Fibroblast of upper back skin (primary cell): ENCODE data around the gene SRC.

ENCODE experiments used
- DNase-seq: peaks from one replicate; pipeline ENCODE4 v3.0.0-alpha.2; 2013

The SRC gene

GRCh38 chr20:37315452-37316110, 30.4 kb upstream of the SRC start:
- DNase-seq: no peak

GRCh38 chr20:37316116-37316774, 29.7 kb upstream of the SRC start:
- DNase-seq: no peak

- no peak for DNase-seq
Observed at GRCh38 chr20:37316775-37317170, 29.2 kb upstream of the SRC start.

DNA sequence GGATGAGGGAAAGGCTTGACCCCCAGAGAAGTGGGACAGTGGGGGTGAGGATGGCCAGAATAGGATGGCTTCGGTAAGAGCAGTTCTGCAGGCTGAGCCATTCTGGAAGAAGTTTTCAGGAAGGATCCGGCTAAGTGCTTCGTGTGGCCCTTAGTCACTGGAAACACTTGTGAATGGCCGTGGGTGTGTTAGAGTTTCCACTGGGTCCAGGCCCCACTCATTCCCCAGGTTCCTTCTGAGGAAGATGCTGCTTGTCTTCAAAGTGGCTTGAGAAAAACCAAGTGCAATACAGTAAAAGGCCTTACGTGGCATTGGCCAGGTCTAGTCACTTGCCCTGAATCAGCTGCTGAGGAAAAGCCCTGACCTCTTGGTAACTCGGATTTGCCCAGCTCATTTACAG, 28.6 kb upstream of the SRC start:
- DNase-seq: no peak

GRCh38 chr20:37317994-37318640, 27.8 kb upstream of the SRC start:
- no peak for DNase-seq

GRCh38 chr20:37319151-37319671, 26.7 kb upstream of the SRC start:
- DNase-seq: peak; percentile 62

DNA sequence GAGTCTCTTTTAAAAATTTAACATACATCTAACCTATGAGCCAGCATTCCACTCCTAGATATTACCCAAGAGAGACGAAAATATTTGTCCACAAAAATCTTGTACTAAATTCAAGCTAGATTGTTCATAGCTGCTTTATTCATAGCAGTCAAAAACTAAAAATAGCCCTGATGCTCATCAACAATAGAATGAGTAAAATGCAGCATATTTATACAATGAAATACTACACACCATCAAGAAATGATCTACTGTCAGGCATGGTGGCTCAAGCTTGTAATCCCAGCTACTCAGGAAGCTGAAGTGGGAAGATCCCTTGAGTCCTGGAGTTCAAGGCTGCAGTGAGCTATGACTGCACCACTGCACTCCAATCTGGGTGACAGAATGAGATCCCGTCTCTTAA, 22.0 kb upstream of the SRC start:
- peak; percentile 91 for DNase-seq

DNA sequence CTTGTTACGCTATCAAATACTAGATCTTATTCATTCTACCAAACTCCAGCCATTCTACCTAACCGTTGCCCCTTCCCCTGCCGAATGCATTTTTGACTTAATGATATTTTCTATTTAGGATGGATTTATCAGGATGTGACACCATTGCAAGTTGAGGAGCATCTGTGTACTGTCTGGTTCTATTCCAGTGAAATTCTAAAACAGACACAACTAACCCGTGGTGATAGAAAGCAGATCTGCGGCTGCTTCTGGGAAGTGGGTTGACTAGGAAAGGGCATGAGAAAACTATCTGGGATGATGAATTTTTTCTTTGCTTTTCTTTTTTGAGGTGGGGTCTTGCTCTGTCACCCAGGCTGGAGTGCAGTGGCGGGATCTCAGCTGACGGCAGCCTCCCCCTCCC, 20.7 kb upstream of the SRC start:
- no peak for DNase-seq

GRCh38 chr20:37326666-37327065, 19.3 kb upstream of the SRC start:
- DNase-seq: peak; percentile 41

- DNase-seq: peak; percentile 85
Observed at GRCh38 chr20:37327748-37328147, 18.2 kb upstream of the SRC start.

GRCh38 chr20:37328149-37328945, 17.6 kb upstream of the SRC start:
- DNase-seq: no peak

- DNase-seq: no peak
Observed at GRCh38 chr20:37329481-37330165, 16.3 kb upstream of the SRC start.

DNA sequence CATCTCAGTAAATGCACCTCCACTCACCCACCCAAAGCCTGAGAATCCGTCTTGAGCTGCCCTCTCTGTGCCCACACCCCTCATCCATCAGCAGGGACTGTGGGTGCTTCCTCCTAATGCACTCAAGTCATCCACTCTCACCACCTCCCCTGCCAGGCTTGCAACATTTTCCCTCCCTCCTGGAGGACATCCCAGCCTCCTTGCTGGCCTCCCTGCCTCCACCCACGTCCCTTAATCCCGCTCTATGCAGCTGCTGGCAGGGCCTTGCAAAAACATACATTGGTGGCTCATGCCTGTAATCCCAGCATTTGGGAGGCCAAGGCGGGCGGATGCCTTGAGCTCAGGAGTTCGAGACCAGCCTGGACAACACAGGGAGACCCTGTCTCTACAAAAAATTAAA, 15.6 kb upstream of the SRC start:
- DNase-seq: no peak

DNA sequence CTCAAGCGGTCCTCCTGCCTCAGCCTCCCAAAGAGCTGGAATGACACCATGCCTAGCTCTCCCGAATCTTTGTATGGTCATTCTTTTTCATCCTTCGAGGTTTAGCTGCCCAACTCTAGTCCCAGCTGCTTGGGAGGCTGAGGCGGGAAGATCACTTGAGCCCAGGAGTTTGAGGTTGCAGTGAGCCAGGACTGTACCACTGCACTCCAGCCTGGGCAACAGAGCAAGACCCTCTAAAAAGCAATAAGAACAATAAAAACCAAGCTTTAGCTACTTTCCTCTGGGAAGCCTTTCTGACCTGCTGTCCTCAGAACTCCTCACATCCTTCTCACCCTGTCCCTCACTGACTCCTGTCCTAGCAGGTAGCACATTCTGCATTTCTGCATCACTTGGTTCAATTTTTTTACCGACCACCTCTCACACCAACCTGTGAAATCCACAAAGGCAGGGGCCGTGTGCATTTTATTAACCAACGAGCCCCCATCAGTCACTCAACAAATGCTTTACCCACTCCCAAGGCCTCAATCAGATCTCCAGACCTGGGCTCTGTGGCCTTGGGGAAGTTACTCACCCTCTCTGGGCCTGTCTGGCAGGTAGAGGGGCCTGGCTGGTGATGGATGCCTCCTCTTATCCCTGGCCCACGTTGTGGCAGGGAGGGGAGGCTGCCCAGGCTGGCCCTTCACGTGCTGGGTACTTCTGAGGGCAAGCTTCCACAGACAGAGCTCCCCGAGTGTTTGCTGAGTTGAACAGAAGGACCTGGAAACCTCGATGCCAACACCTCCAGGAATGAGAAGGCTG, 14.7 kb upstream of the SRC start:
- no peak for DNase-seq

- DNase-seq: no peak
Observed at GRCh38 chr20:37333130-37333847, 12.7 kb upstream of the SRC start.

- no peak for DNase-seq
Observed at GRCh38 chr20:37333848-37334318, 12.1 kb upstream of the SRC start.

GRCh38 chr20:37334450-37334849, 11.5 kb upstream of the SRC start:
- DNase-seq: no peak

DNA sequence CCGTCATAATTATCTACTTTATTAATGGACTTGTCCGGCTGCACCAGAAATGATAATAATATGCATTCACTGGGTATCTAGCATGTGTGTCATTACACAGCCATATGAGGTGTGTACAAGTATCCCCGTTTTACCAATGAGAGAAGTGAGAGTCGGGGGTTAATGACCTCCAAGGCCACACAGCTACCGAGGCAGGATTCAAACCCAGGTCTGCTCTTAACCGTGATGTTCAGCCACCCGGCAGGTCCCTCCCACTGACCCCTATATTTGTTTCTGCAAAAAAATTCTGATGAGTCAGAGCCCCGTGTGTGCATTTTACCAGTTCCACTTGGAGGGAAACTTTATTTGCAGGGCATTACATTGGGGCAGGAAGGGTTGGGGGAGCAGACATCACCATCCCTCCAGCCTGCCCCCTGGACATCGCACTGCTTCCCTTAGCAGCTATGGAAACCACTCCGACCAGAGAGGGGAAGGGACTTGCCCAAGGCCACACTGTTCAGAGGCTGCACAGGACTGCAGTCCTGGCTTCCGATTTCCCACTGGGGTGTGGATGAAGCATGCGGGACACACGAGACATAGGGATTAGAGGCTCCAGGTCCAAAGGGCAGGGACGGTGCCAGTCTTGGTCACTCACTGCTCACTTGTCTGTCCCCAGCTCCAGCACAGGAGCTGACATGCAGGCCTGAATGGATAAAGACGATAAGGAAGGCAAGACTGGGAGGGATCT, 10.1 kb upstream of the SRC start:
- DNase-seq: no peak

- DNase-seq: no peak
Observed at GRCh38 chr20:37336369-37337207, 9.4 kb upstream of the SRC start.
